ENCODE data around the gene SEZ6. TPM values are rescaled to one million over a fixed set of nuclear protein-coding genes. Genes with fewer than 3 reads are reported as not detected.
"Not testable (repeated sequence)": the region's sequence is repeated elsewhere in the genome, so short reads cannot be mapped to it uniquely, and the experiment has no call there.

SEZ6 gene
- total and polyA plus RNA-seq, 4 experiments from 2014 or later = 0.41 to 0.81 TPM; not detected in 2

GRCh38 chr17:28937044-28937729 lies 68.6 kb downstream of the SEZ6 start:
- intact Hi-C loops (cut with micrococcal nuclease) = no loop called here
- ChIA-PET POLR2A (ENCODE audit: partially characterized antibody) (interaction anchor here (0.6 to 10.8 kb wide), 3 partner anchors 10 to 1669 kb away, joined by 3 to 134 read pairs (median 53); partner anchors contain the start of gene PHF12), CTCF (ENCODE audit: partially characterized antibody) (interaction anchor here (0.9 to 4.7 kb wide), 6 partner anchors 11 to 210 kb away, joined by 3 to 14 read pairs (median 4); no protein-coding TSS in a partner anchor)
- Mint-ChIP-seq H3K4me3 (peak overlapping the region in 2 of 8 donors; percentile 6), H3K27ac (peak overlapping the region in 5 of 7 donors; percentile 8 to 81 (median 42)), H3K9me3 (no peaks in the 10 kb centered on the region), H3K27me3 (no peaks in the 10 kb centered on the region), H3K36me3 (peaks cover 13 to 56% of the 10 kb centered on the region in 2 donors), H3K4me1 (peaks cover 52 to 95% (median 72%) of the 10 kb centered on the region in 4 donors)
- no peak overlapping the region for H3K4me3 ChIP-seq (ENCODE audit: low read length in 2 of 2)
- H3K4me1 ChIP-seq (ENCODE audit: insufficient read depth, low read length) = peaks cover 77% of the 10 kb centered on the region
- no peak overlapping the region for H3K27ac ChIP-seq (ENCODE audit: low read depth, low read length)
- H3K27me3 ChIP-seq (ENCODE audit: insufficient read depth, low read length) = no peaks in the 10 kb centered on the region
- no peaks in the 10 kb centered on the region for H3K9me3 ChIP-seq (ENCODE audit: control insufficient read depth in 1 of 2, low read length in 2 of 2)
- DNase-seq = no peak
- H3K36me3 ChIP-seq (ENCODE audit: insufficient read depth, low read length) = peaks cover 5% of the 10 kb centered on the region

- Histone ChIP-seq H3K4me3 (ENCODE audit: low read length in 2 of 2) (no peak overlapping the region), H3K4me1 (ENCODE audit: insufficient read depth, low read length) (peaks cover 71% of the 10 kb centered on the region), H3K36me3 (ENCODE audit: insufficient read depth, low read length) (peaks cover 5% of the 10 kb centered on the region), H3K27ac (ENCODE audit: low read depth, low read length) (no peak overlapping the region), H3K27me3 (ENCODE audit: insufficient read depth, low read length) (no peaks in the 10 kb centered on the region), H3K9me3 (ENCODE audit: control insufficient read depth in 1 of 2, low read length in 2 of 2) (no peaks in the 10 kb centered on the region)
- Mint-ChIP-seq H3K4me3 (peak overlapping the region in 3 of 8 donors; percentile 4 to 31 (median 15)), H3K9me3 (peaks cover 0 to 2% (median 0%) of the 10 kb centered on the region in 8 donors), H3K36me3 (peaks cover 8 to 50% of the 10 kb centered on the region in 2 donors), H3K4me1 (peaks cover 48 to 83% (median 66%) of the 10 kb centered on the region in 4 donors), H3K27ac (peak overlapping the region in 6 of 7 donors; percentile 8 to 90 (median 80)), H3K27me3 (no peaks in the 10 kb centered on the region)
- POLR2A ChIA-PET (ENCODE audit: partially characterized antibody) = interaction anchor here (6.7 to 10.8 kb wide), 2 partner anchors 9 to 13 kb away, joined by 53 to 134 read pairs; partner anchors contain the start of gene PHF12
- no peak for DNase-seq
- intact Hi-C loops (cut with micrococcal nuclease) = no loop called here
- CTCF ChIA-PET (ENCODE audit: partially characterized antibody) = interaction anchor here (1.1 to 4.7 kb wide), 5 partner anchors 9 to 172 kb away, joined by 3 to 14 read pairs (median 4); no protein-coding TSS in a partner anchor
These were observed 69.9 kb downstream of the SEZ6 start for GRCh38 chr17:28935744-28936460.

GRCh38 chr17:28934508-28934907 lies 71.3 kb downstream of the SEZ6 start:
- ChIA-PET CTCF (ENCODE audit: partially characterized antibody) (interaction anchor here (0.9 to 4.7 kb wide), 5 partner anchors 8 to 170 kb away, joined by 3 to 14 read pairs (median 4); no protein-coding TSS in a partner anchor), POLR2A (ENCODE audit: partially characterized antibody) (interaction anchor here (0.6 to 10.8 kb wide), 4 partner anchors 8 to 183 kb away, joined by 3 to 134 read pairs (median 28); partner anchors contain the start of gene PHF12)
- intact Hi-C loops (cut with micrococcal nuclease); H3K36me3 ChIP-seq (ENCODE audit: insufficient read depth, low read length); H3K9me3 ChIP-seq (ENCODE audit: control insufficient read depth in 1 of 2, low read length in 2 of 2); H3K9me3 Mint-ChIP-seq; H3K27me3 ChIP-seq (ENCODE audit: insufficient read depth, low read length); H3K27me3 Mint-ChIP-seq; H3K4me3 ChIP-seq (ENCODE audit: low read length in 2 of 2); DNase-seq; H3K27ac ChIP-seq (ENCODE audit: low read depth, low read length); H3K4me3 Mint-ChIP-seq: not testable (repeated sequence)
- peaks cover 8 to 47% of the 10 kb centered on the region in 2 donors for H3K36me3 Mint-ChIP-seq
- peaks cover 64% of the 10 kb centered on the region for H3K4me1 ChIP-seq (ENCODE audit: insufficient read depth, low read length)
- peaks cover 46 to 80% (median 63%) of the 10 kb centered on the region in 4 donors for H3K4me1 Mint-ChIP-seq
- H3K27ac Mint-ChIP-seq = peak overlapping the region in 5 of 7 donors; percentile 7 to 90 (median 73)

GRCh38 chr17:28929787-28930186 lies 76.0 kb downstream of the SEZ6 start:
- ChIA-PET POLR2A (ENCODE audit: partially characterized antibody) (interaction anchor here (1.0 to 8.7 kb wide), 5 partner anchors 14 to 210 kb away, joined by 3 to 257 read pairs (median 3); partner anchors contain the start of genes PHF12 and RPL23A), CTCF (ENCODE audit: partially characterized antibody) (interaction anchor here (0.6 to 2.3 kb wide), 7 partner anchors 13 to 38 kb away, joined by 3 to 8 read pairs (median 4); no protein-coding TSS in a partner anchor)
- Mint-ChIP-seq H3K36me3 (peaks cover 26 to 45% of the 10 kb centered on the region in 2 donors), H3K27me3 (no peaks in the 10 kb centered on the region), H3K4me1 (peaks cover 49 to 78% (median 61%) of the 10 kb centered on the region in 4 donors), H3K4me3 (peak overlapping the region in 3 of 8 donors; percentile 14 to 65 (median 31)), H3K27ac (peak overlapping the region; percentile 76 to 94 (median 89)), H3K9me3 (peaks cover 0 to 2% (median 0%) of the 10 kb centered on the region in 8 donors)
- Histone ChIP-seq H3K4me3 (ENCODE audit: low read length in 2 of 2) (no peak overlapping the region), H3K9me3 (ENCODE audit: control insufficient read depth in 1 of 2, low read length in 2 of 2) (no peaks in the 10 kb centered on the region), H3K27ac (ENCODE audit: low read depth, low read length) (peak overlapping the region; percentile 20), H3K36me3 (ENCODE audit: insufficient read depth, low read length) (peaks cover 5% of the 10 kb centered on the region), H3K27me3 (ENCODE audit: insufficient read depth, low read length) (no peaks in the 10 kb centered on the region), H3K4me1 (ENCODE audit: insufficient read depth, low read length) (peaks cover 58% of the 10 kb centered on the region)
- intact Hi-C loops (cut with micrococcal nuclease) = no loop called here
- no peak for DNase-seq

- H3K36me3 Mint-ChIP-seq = peaks cover 33 to 46% of the 10 kb centered on the region in 2 donors
- peaks cover 11% of the 10 kb centered on the region for H3K36me3 ChIP-seq (ENCODE audit: insufficient read depth, low read length)
These were observed 77.8 kb downstream of the SEZ6 start for GRCh38 chr17:28928061-28928460.

GRCh38 chr17:28926786-28927185 lies 79.0 kb downstream of the SEZ6 start:
- intact Hi-C loops (cut with micrococcal nuclease) = loop anchor here (1.0 kb wide), 3 partner anchors 23 to 29 kb away; partner anchors contain the start of genes DHRS13 and FLOT2
- H3K27me3 ChIP-seq (ENCODE audit: insufficient read depth, low read length) = no peaks in the 10 kb centered on the region
- H3K27me3 Mint-ChIP-seq = no peaks in the 10 kb centered on the region
- peak overlapping the region; percentile 90 to 98 (median 96) for H3K27ac Mint-ChIP-seq
- H3K4me1 Mint-ChIP-seq = peaks cover 47 to 79% (median 60%) of the 10 kb centered on the region in 4 donors
- peaks cover 21% of the 10 kb centered on the region for H3K36me3 ChIP-seq (ENCODE audit: insufficient read depth, low read length)
- H3K9me3 Mint-ChIP-seq = peaks cover 0 to 3% (median 0%) of the 10 kb centered on the region in 8 donors
- ChIA-PET POLR2A (ENCODE audit: partially characterized antibody) (interaction anchor here (0.9 to 8.7 kb wide), 13 partner anchors 11 to 264 kb away, joined by 3 to 257 read pairs (median 7); partner anchors contain the start of genes DHRS13, FAM222B, FLOT2 and NEK8), CTCF (ENCODE audit: partially characterized antibody) (interaction anchor here (0.9 to 5.5 kb wide), 11 partner anchors 8 to 167 kb away, joined by 3 to 36 read pairs (median 8); partner anchors contain the start of gene FLOT2)
- no peak overlapping the region for H3K4me3 ChIP-seq (ENCODE audit: low read length in 2 of 2)
- H3K4me1 ChIP-seq (ENCODE audit: insufficient read depth, low read length) = peaks cover 58% of the 10 kb centered on the region
- H3K36me3 Mint-ChIP-seq = peaks cover 37 to 50% of the 10 kb centered on the region in 2 donors
- no peak for DNase-seq
- no peaks in the 10 kb centered on the region for H3K9me3 ChIP-seq (ENCODE audit: control insufficient read depth in 1 of 2, low read length in 2 of 2)
- H3K4me3 Mint-ChIP-seq = peak overlapping the region in 6 of 8 donors; percentile 15 to 80 (median 39)
- peak overlapping the region; percentile 77 for H3K27ac ChIP-seq (ENCODE audit: low read depth, low read length)

More at GRCh38 chr17:28928061-28928460, 77.8 kb downstream of the SEZ6 start:
- peak overlapping the region; percentile 90 to 98 (median 96) for H3K27ac Mint-ChIP-seq
- peaks cover 63% of the 10 kb centered on the region for H3K4me1 ChIP-seq (ENCODE audit: insufficient read depth, low read length)
- no peaks in the 10 kb centered on the region for H3K9me3 ChIP-seq (ENCODE audit: control insufficient read depth in 1 of 2, low read length in 2 of 2)
- peak in 1 of 5 donors; percentile 61 for DNase-seq
- peaks cover 48 to 80% (median 59%) of the 10 kb centered on the region in 4 donors for H3K4me1 Mint-ChIP-seq
- peak overlapping the region in 3 of 8 donors; percentile 0 to 15 (median 7) for H3K4me3 Mint-ChIP-seq
- H3K4me3 ChIP-seq (ENCODE audit: low read length in 2 of 2) = no peak overlapping the region
- intact Hi-C loops (cut with micrococcal nuclease) = no loop called here
- no peaks in the 10 kb centered on the region for H3K27me3 Mint-ChIP-seq
- peaks cover 0 to 5% (median 0%) of the 10 kb centered on the region in 8 donors for H3K9me3 Mint-ChIP-seq
- H3K27ac ChIP-seq (ENCODE audit: low read depth, low read length) = peak overlapping the region; percentile 77
- ChIA-PET POLR2A (ENCODE audit: partially characterized antibody) (interaction anchor here (1.0 to 8.7 kb wide), 6 partner anchors 10 to 200 kb away, joined by 3 to 257 read pairs (median 14); partner anchors contain the start of genes NEK8, PHF12 and TLCD1), CTCF (ENCODE audit: partially characterized antibody) (interaction anchor here (0.8 to 5.5 kb wide), 7 partner anchors 12 to 200 kb away, joined by 3 to 36 read pairs (median 23); no protein-coding TSS in a partner anchor)
- no peaks in the 10 kb centered on the region for H3K27me3 ChIP-seq (ENCODE audit: insufficient read depth, low read length)

Data from CD4-positive, alpha-beta memory T cell (primary cell).